LHCN-M2 (cell line): ENCODE results near the gene HDDC2. TPM values are rescaled to one million over a fixed set of nuclear protein-coding genes. Genes with fewer than 3 reads are reported as not detected.

Source experiments
- DNase-seq: peaks from one replicate; pipeline ENCODE4 v3.0.0-alpha.2; 2012; ENCODE audit warnings: low read depth
- total RNA-seq: library from RNA; depleted of rRNA; stranded (reverse); fragments of >200 nt; gene quantifications from 2 replicates; pipeline ENCODE4 v1.2.3, GENCODE V29; 2014; rRNA removed

HDDC2 gene
- total RNA-seq, 1 experiment from 2014 or later: 91.4 TPM

DNA sequence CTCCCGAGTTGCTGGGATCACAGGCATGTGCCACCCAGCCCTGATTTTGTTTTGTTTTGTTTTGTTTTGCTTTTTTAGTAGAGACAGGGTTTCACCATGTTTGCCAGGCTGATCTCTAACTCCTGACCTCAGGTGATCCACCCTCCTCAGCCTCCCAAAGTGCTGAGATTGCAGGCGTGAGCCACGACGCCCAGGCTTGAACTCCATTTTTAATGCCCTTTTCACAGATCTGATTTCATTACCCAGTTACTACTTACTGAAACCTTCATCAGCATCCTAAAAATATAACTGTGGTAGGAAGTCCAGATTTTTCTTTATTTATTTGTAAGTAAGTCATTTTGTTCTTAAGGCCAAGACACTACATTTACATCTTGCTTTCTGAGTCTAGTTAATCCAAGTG is 64.0 kb downstream of the HDDC2 start:
- DNase-seq: no peak

DNA sequence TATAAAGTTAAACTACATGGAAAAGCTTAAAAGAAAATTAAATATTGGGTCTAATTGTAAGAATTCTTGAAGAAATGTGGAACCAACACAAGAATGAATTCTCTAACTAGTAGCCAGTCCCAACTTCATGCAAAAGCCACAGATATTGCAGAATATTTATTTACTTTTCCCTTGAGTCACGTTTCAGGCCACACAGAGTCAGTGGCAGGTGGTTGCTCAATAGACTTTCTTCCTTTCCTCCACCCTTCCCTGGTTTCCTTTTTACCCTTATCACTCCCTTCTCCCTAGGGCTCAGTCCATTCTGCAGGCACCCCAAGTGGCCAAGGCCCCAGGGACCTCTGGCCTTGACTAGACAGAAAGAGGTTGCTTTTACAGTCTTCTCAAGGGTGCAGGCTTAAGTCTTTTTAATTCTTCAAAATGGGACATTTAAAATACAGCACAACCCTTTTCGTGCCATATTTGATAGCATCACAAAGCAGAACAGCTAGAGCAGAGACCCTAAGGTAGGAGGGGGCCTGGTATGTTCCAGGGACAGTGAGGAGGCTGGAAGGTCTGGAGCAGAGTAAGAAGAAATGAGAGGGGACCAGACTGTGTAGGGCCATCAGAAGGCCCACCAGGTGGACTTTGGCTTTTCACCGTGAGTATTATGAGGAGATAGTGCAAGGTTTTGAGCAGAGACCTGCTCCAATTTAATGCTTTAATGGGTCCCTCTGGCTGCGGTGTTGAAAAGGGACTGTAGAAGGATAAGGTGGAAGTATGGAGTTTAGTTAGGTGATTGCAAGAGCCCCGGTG is 65.0 kb downstream of the HDDC2 start:
- peak; percentile 44 for DNase-seq

DNA sequence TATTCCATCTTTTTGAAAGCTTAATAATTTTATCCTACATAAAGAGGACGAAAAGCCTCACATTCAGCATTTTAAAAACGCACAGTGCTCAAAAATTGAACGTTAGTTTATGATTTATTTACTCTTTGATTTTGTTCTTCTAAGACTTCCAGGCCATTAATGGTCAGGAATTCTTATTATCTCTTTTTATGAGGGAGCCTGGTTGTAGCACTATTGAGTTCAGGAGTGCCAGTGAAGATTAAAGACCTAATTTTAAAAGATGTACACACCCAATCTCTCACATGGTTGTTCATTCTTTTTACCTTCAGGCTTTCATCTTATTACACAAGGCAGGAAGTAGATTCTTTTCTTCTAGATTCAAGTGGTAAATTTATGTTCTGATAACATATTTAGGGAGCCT is 68.6 kb downstream of the HDDC2 start:
- no peak for DNase-seq

DNA sequence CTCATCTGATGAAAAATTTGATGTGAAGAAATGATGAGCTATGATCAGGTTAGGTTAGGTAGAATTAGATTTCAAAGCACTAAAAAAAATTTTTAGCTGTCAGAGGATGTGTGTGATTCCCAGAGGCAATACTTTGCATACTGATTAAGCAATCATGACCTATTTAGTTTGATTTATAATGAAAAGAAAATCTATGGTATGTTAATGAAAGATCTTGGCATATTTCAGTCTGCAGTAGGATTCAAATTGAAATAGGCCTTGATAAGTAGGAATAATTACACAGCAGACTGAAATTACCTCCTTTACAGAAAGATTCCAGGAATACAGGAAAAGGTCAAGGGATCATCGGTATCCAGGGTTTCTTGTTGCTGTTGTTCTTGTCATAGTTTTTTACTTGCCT is 69.3 kb downstream of the HDDC2 start:
- DNase-seq: no peak

DNA sequence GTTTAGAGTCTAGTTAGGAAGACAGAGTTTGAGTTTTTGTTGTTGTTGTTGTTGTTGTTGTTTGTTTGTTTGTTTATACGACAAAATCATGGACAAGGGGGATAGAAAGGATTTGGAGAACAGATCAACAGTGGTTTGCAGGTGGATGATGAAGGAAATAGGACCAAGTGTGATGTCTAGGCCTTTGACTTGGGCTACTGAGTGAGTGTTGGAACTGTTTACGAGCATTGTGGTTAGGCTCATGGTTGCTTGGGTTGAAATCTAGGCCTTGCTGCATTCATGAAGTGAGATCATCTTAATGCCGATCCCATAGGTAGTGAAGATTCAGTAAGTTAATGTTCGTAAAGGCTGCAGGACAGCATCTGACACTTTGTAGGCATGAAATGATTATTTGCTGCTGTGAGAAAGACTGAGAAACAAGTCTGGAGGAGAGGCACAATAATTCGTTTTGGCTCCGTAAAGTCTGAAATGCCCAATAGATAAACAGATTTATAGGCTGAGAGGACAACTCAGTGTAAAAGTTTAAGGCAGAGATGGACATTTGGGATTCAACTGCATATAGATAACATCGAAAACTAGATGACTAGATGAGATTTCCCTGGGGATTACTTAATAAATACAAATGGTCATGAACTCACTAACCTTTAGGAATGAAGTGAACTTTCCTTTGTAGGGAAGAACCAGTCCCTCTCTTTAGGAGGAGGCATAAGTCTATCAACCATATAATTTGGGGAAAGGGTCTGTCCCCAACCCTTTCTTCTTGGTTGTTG is 70.0 kb downstream of the HDDC2 start:
- DNase-seq: no peak

DNA sequence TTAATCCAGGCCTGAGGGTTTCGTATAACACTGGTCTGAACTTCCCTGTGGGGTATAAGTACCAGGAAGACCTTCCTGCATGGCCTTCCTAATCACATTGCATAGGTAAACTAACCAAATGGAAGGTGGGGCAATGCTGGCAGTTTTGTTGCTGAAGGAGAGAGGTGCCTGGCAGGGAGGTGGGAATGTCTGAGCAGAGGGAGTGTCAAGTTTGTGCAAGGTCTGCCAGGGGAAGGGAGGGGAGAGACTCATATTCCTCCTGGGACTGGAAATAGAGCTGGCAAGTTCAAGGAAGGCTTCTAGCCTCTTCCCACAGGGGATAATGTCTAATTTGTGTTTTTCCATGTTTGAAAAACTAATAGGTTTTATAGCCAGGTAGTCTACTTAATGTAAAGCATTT is 70.6 kb downstream of the HDDC2 start:
- no peak for DNase-seq

DNA sequence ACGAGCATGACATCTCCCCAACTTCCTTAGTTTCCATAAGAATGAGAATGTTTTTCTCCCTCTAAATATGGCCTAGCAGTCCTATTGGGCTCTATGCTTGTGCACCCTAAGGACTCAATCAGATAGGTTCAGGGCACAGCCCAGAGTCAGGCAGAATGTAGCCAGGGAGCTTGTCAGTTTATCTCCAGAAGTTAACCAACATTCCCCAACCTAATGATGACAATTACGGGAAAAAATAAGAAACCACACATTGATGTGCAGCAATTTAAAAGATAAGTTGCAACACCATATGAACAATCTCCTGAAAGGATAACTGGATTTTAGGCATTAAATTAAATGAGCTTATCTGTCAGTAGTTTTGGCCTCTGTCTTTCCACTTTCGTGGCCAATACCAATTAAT is 71.1 kb downstream of the HDDC2 start:
- no peak for DNase-seq

DNA sequence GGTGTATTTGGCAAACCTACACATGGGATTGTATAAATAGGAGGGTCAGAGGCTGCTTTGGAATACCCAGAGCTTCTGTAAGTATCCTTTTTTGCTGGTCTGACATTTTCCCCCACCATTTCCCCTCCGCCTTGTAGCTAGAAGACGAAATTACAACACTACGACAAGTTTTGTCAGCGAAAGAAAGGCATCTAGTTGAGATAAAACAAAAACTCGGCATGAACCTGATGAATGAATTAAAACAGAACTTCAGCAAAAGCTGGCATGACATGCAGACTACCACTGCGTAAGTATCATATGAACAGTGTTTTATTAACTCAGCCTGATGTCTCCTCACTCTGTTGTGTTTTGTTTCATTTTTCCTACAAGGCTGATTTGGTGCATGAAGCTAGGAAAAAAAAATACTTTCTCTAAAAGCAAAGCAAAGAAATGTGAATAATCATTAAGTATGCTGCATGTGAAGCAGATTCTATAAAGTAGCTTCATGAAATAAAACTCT is 72.7 kb downstream of the HDDC2 start:
- no peak for DNase-seq

DNA sequence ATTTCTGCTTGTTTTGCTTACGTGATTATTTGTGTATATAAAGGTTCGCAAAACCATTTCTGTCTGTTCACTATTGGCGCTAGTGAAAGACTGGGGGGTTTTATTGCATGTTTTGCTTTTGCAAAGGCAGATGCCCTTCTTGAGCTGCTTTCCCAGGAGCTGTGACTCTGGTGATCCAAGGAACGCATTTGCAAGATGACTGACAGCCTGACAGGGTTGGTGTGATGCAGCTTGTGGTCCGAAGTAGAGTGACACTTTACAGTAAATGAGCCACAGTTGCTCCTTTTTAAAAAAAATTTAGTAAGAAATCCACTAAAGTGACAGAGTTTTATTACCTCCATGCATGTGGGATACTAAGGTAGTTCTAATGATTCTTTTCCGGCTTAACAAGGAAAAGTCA is 74.5 kb downstream of the HDDC2 start:
- DNase-seq: no peak

Other genes with a start within 250 kb of the HDDC2 start
- 0.83 and 1.5 TPM in 2 replicates for gene TPD52L1, start 148.2 kb downstream of the HDDC2 start, total RNA-seq